Spleen (tissue), 11 donors: Measurements from ENCODE around the gene C12orf57. TPM values are rescaled to one million over a fixed set of nuclear protein-coding genes. Genes with fewer than 3 reads are reported as not detected.
A peak's percentile ranks its signal among the peaks of the same experiment; 100 is the strongest.

Source experiments
- DNase-seq: peaks from one replicate; pipeline ENCODE4 v3.0.0-alpha.2; 2020
- H3K27ac ChIP-seq, 8 donors: fragments of 200-600 bp; sonication (generic) in 7 of 8; 1 replicate in 4 of 8; 2 replicates in 4 of 8; pipeline versions ENCODE4 v1.5.0 to v1.8.0; 2016 to 2021; ENCODE audit warnings: inconsistent platforms in 4 of 8, mild to moderate bottlenecking in 4 of 8, moderate library complexity in 1 of 8
- H3K27me3 ChIP-seq, 7 donors: fragments of 200-600 bp; sonication (generic) in 6 of 7; replicated peaks in 1 of 7; 1 replicate in 4 of 7; 2 replicates in 3 of 7; pipeline versions ENCODE4 v1.5.0 to v1.8.0; 2016 to 2021; ENCODE audit warnings: inconsistent platforms in 3 of 7, mild to moderate bottlenecking in 1 of 7
- H3K36me3 ChIP-seq, 6 donors: fragments of 200-600 bp; sonication (generic) in 5 of 6; 1 replicate in 4 of 6; 2 replicates in 2 of 6; pipeline versions ENCODE4 v1.5.0 to v1.8.0; 2016 to 2021; ENCODE audit warnings: inconsistent platforms in 2 of 6
- H3K4me1 ChIP-seq, 6 donors: fragments of 200-600 bp; sonication (generic) in 5 of 6; 1 replicate in 3 of 6; 2 replicates in 3 of 6; pipeline versions ENCODE4 v1.5.0 to v1.8.0; 2016 to 2021; ENCODE audit warnings: inconsistent platforms in 3 of 6
- H3K4me3 ChIP-seq, 8 donors: fragments of 200-600 bp; sonication (generic) in 7 of 8; 1 replicate in 4 of 8; 2 replicates in 4 of 8; pipeline versions ENCODE4 v1.5.0 to v1.8.0; 2016 to 2021; ENCODE audit warnings: inconsistent platforms in 4 of 8, mild to moderate bottlenecking in 4 of 8, moderate library complexity in 2 of 8
- H3K9me3 ChIP-seq, 8 donors: fragments of 200-600 bp; sonication (generic) in 7 of 8; 1 replicate in 4 of 8; 2 replicates in 4 of 8; pipeline versions ENCODE4 v1.5.0 to v1.8.0; 2016 to 2021; ENCODE audit warnings: inconsistent platforms in 4 of 8
- POLR2A ChIP-seq, 3 donors: fragments of 450-650 bp; IDR thresholded peaks; one replicate each; pipeline ENCODE4 v1.5.1; 2017; ENCODE audit warnings: antibody characterized with exemption in 3 of 3, mild to moderate bottlenecking in 1 of 3
- POLR2AphosphoS5 ChIP-seq, 3 donors: sonication (generic); formaldehyde crosslinking; IDR thresholded peaks; one replicate each; pipeline ENCODE4 v1.5.1; 2017; ENCODE audit warnings: antibody characterized with exemption in 3 of 3
- WGBS, 5 donors: extraction: QIAGEN DNeasy Blood & Tissue Kit in 3 of 5; methylation state at CpG; one replicate each; pipeline versions ENCODE4 v1.1.5 to v1.1.7; 2013 to 2018; 5-methylcytosine and 5-hydroxymethylcytosine counted together
- intact Hi-C: fragments of 100-400 bp; cut with DNase I; formaldehyde crosslinking; loops from one replicate; pipeline ENCODE4 v1.15.0; 2023; ENCODE audit warnings: low total_unique reads
- polyA plus RNA-seq, 3 donors: library from polyadenylated mRNA; stranded (reverse); fragments of 200-250 nt; gene quantifications; one replicate each; pipeline ENCODE4 v1.2.1, GENCODE V29; 2013
- total RNA-seq, 7 donors: library from RNA; depleted of rRNA in 3 of 7; stranded (reverse); fragments of >200 nt in 3 of 7; fragmentation: NEBNext Ultra II Directional in 4 of 7; extraction: Animal tissue kit (Norgen Biotek cat#: 25700) in 4 of 7; gene quantifications; one replicate each; pipeline versions ENCODE4 v1.1.0 to v1.2.1, GENCODE V29; 2016 to 2021
- TF ChIP-seq, protein P1 (sequence below), 11 experiments: fragments of 200-600 bp in 7 of 11; fragments of 450-650 bp in 4 of 11; sonication (generic) in 4 of 11; IDR thresholded peaks in 8 of 11; conservative IDR thresholded peaks in 3 of 11; 1 replicate in 7 of 11; 2 replicates in 4 of 11; pipeline versions ENCODE4 v1.4.0 to v1.8.0; 2016 to 2021; ENCODE audit warnings: antibody characterized with exemption in 11 of 11, inconsistent platforms in 4 of 11, mild to moderate bottlenecking in 1 of 11
- donor health status: healthy with polysubstance abuse.
- donor health status: DM: no; HTN: no; CAD: no; lungs with moderate emphysema.
- donor health status: DM: no; HTN: no; CAD: no.
- donor health status: Bipolar disorder and iron deficiency.
- donor health status: healthy.
- donor health status: DM: no; HTN: no; CAD: no.
- donor health status: DM: yes; HTN: yes; CAD: no.

C12orf57 gene
- total and polyA plus RNA-seq, 10 donors = 79.2 to 364 (median 212) TPM

GRCh38 chr12:6923003-6923732 is 20.7 kb upstream of the C12orf57 start:
- DNase-seq = peak; percentile 58
- Histone ChIP-seq H3K4me1 (peaks cover 5 to 63% (median 57%) of the 10 kb centered on the region in 6 donors), H3K4me3 (peak overlapping the region in 1 of 8 donors; percentile 8), H3K9me3 (no peaks in the 10 kb centered on the region), H3K27ac (peak overlapping the region in 5 of 8 donors; percentile 55 to 95 (median 57)), H3K27me3 (peaks cover 0 to 13% (median 0%) of the 10 kb centered on the region in 7 donors), H3K36me3 (peaks cover 0 to 10% (median 2%) of the 10 kb centered on the region in 6 donors)
- WGBS, 5 donors = 72 to 75% (median 75%) methylated on average over 10 of the region's 10 CpGs
- TF ChIP-seq, protein P1, sequence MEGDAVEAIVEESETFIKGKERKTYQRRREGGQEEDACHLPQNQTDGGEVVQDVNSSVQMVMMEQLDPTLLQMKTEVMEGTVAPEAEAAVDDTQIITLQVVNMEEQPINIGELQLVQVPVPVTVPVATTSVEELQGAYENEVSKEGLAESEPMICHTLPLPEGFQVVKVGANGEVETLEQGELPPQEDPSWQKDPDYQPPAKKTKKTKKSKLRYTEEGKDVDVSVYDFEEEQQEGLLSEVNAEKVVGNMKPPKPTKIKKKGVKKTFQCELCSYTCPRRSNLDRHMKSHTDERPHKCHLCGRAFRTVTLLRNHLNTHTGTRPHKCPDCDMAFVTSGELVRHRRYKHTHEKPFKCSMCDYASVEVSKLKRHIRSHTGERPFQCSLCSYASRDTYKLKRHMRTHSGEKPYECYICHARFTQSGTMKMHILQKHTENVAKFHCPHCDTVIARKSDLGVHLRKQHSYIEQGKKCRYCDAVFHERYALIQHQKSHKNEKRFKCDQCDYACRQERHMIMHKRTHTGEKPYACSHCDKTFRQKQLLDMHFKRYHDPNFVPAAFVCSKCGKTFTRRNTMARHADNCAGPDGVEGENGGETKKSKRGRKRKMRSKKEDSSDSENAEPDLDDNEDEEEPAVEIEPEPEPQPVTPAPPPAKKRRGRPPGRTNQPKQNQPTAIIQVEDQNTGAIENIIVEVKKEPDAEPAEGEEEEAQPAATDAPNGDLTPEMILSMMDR (IDR thresholded peaks at IDR 0.05 in 8 of 11, conservative IDR thresholded peaks at IDR 0.05 in 3 of 11) = no peak
- TF ChIP-seq POLR2A (IDR thresholded peaks at IDR 0.05) (no peak), POLR2AphosphoS5 (IDR thresholded peaks at IDR 0.05) (no peak)
- intact Hi-C loops = no loop called here

GRCh38 chr12:6923851-6924250 is 20.0 kb upstream of the C12orf57 start:
- intact Hi-C loops = no loop called here
- TF ChIP-seq POLR2A (IDR thresholded peaks at IDR 0.05) (no peak), POLR2AphosphoS5 (IDR thresholded peaks at IDR 0.05) (no peak)
- TF ChIP-seq, protein P1 (IDR thresholded peaks at IDR 0.05 in 8 of 11, conservative IDR thresholded peaks at IDR 0.05 in 3 of 11) = no peak
- peaks cover 7 to 70% (median 62%) of the 10 kb centered on the region in 6 donors for H3K4me1 ChIP-seq
- peak; percentile 44 for DNase-seq
- peaks cover 0 to 18% (median 0%) of the 10 kb centered on the region in 7 donors for H3K27me3 ChIP-seq
- H3K36me3 ChIP-seq = peaks cover 0 to 10% (median 0%) of the 10 kb centered on the region in 6 donors
- H3K27ac ChIP-seq = peak overlapping the region in 5 of 8 donors; percentile 90 to 96 (median 93)
- 57 to 79% (median 67%) methylated on average over 6 of the region's 6 CpGs for WGBS, 5 donors
- H3K4me3 ChIP-seq = peak overlapping the region in 1 of 8 donors; percentile 44
- H3K9me3 ChIP-seq = no peaks in the 10 kb centered on the region

GRCh38 chr12:6925239-6925539 is 18.6 kb upstream of the C12orf57 start:
- 46 to 78% (median 62%) methylated on average over 1 of the region's 1 CpG for WGBS, 5 donors
- no peak for DNase-seq
- Histone ChIP-seq H3K4me1 (peaks cover 20 to 83% (median 76%) of the 10 kb centered on the region in 6 donors), H3K9me3 (no peaks in the 10 kb centered on the region), H3K36me3 (peaks cover 0 to 7% (median 0%) of the 10 kb centered on the region in 6 donors), H3K4me3 (no peak overlapping the region), H3K27ac (peak overlapping the region in 7 of 8 donors; percentile 86 to 96 (median 91)), H3K27me3 (peaks cover 0 to 18% (median 0%) of the 10 kb centered on the region in 7 donors)
- intact Hi-C loops = no loop called here
- no peak for TF ChIP-seq POLR2AphosphoS5 (IDR thresholded peaks at IDR 0.05)
- TF ChIP-seq POLR2A (IDR thresholded peaks at IDR 0.05) = no peak
- TF ChIP-seq, protein P1 (IDR thresholded peaks at IDR 0.05 in 8 of 11, conservative IDR thresholded peaks at IDR 0.05 in 3 of 11) = no peak

GRCh38 chr12:6925540-6926279 is 18.1 kb upstream of the C12orf57 start:
- H3K36me3 ChIP-seq = peaks cover 0 to 7% (median 0%) of the 10 kb centered on the region in 6 donors
- WGBS, 5 donors = 50 to 67% (median 60%) methylated on average over 8 of the region's 8 CpGs
- H3K27ac ChIP-seq = peak overlapping the region; percentile 77 to 96 (median 90)
- intact Hi-C loops = no loop called here
- peak; percentile 74 for DNase-seq
- peak overlapping the region in 5 of 8 donors; percentile 5 to 85 (median 61) for H3K4me3 ChIP-seq
- peaks cover 20 to 88% (median 79%) of the 10 kb centered on the region in 6 donors for H3K4me1 ChIP-seq
- TF ChIP-seq POLR2A (IDR thresholded peaks at IDR 0.05) = no peak
- TF ChIP-seq, protein P1 (IDR thresholded peaks at IDR 0.05 in 8 of 11, conservative IDR thresholded peaks at IDR 0.05 in 3 of 11) = peak in 1 of 11 experiments; percentile 7
- TF ChIP-seq POLR2AphosphoS5 (IDR thresholded peaks at IDR 0.05) = peak; percentile 23 to 51 (median 49)
- H3K27me3 ChIP-seq = peaks cover 0 to 18% (median 0%) of the 10 kb centered on the region in 7 donors
- H3K9me3 ChIP-seq = no peaks in the 10 kb centered on the region
